ENCODE measurements around the gene TSPOAP1.
A peak's percentile ranks its signal among the peaks of the same experiment; 100 is the strongest.

Gene TSPOAP1

GRCh38 chr17:58302919-58303585 lies 25.5 kb downstream of the TSPOAP1 start:
- no peak for DNase-seq

- no peak for DNase-seq
Measured at GRCh38 chr17:58302171-58302918, 26.2 kb downstream of the TSPOAP1 start.

GRCh38 chr17:58301504-58302150 lies 27.0 kb downstream of the TSPOAP1 start:
- DNase-seq = no peak

- no peak for DNase-seq
Measured at GRCh38 chr17:58300336-58300735, 28.3 kb downstream of the TSPOAP1 start.

DNA sequence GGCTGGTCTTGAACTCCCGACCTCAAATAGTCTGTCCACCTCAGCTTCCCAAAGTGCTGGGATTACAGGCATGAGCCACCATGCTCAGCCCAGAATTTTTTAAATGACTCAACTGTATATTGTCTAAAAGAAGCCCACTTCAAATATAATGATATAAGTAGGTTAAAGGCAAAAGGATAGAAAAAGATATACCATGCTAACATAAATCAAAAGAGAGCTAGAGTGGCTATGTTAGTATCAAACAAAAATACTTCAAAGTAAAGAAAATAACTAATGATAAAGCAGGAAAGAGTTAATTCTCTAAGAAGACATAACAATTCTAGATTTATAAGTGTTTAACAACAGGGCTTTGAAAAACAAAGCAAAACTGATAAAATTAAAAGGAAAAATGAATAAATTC lies 34.6 kb downstream of the TSPOAP1 start:
- DNase-seq = no peak

GRCh38 chr17:58291246-58291645 lies 37.3 kb downstream of the TSPOAP1 start:
- no peak for DNase-seq

GRCh38 chr17:58289869-58290268 lies 38.7 kb downstream of the TSPOAP1 start:
- DNase-seq = peak; percentile 73

GRCh38 chr17:58285422-58285810 lies 43.2 kb downstream of the TSPOAP1 start:
- DNase-seq = no peak

GRCh38 chr17:58284613-58285421 lies 43.8 kb downstream of the TSPOAP1 start:
- DNase-seq = peak; percentile 65

GRCh38 chr17:58283674-58284612 lies 44.7 kb downstream of the TSPOAP1 start:
- DNase-seq = no peak

- no peak for DNase-seq
Measured at GRCh38 chr17:58282442-58282841, 46.2 kb downstream of the TSPOAP1 start.

DNA sequence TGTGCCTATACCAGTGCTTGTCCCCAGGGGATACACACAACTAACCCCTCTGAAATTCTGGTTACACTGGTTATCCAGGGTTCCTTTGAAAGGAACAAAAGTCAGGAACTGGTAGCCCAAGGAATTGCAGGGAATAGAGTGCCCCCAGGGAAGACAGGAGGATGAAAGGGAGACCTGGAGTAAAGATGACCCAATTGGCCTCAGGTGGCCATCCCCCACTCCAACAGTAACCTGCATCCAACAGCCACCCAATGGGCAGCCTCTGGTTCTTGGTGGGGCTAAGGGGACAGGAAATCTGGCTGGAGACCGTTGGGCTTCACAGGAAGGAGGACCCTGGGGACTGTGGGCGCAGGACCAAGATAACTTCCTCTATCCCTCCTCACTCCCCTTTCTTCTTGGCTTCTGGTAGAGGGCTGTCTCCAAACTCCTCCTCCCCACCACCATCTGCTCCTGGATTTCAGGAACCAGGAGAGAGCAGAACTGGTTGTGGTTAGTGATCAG lies 47.0 kb downstream of the TSPOAP1 start:
- peak; percentile 65 for DNase-seq

- DNase-seq = peak; percentile 46
Measured at GRCh38 chr17:58280480-58281217, 47.9 kb downstream of the TSPOAP1 start, which contains the start of gene MPO. TSS of gene MPO (minus strand) at chr17:58280935. CDS start at chr17:58280758, 177 bp downstream.

- no peak for DNase-seq
Measured at GRCh38 chr17:58279736-58280479, 48.7 kb downstream of the TSPOAP1 start.

- no peak for DNase-seq
Measured at GRCh38 chr17:58279016-58279711, 49.4 kb downstream of the TSPOAP1 start.

GRCh38 chr17:58278661-58279015 lies 50.0 kb downstream of the TSPOAP1 start:
- no peak for DNase-seq

- no peak for DNase-seq
Measured at GRCh38 chr17:58277802-58278595, 50.6 kb downstream of the TSPOAP1 start.

DNA sequence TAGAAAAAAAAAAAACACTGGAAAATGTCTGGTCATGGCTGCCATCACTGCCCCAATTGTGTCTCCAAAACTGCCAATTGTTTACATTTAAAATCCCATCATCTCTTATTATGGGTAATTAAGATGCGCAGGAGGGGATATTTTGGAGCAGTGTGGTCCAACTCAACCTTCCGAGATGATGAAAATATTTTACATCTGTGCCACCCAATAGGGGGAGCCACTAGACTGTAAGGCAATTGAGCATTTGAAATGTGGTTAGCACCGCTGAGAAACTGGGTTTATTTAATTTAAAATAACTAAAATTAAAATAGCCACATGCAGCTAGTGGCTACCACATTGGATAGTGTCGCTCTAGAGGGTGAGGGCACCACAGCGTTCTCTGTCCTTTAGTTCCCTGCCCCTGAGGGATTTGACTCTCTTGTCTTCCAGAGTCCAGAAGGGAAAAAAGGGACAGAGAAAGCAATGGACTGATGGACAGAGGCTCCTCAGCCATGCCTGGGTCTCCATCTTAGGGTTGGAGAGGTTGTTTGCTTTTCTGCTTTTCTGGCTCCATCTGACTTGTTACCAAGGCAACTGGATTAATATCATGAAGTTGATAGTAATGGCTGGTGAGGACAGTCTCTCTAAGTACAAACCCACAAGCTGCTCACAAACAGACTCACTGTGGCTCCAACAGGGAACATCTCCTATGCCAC lies 51.3 kb downstream of the TSPOAP1 start:
- DNase-seq = peak; percentile 71
